OCI-LY7 (cell line): ENCODE data around the gene HHIP. TPM values are rescaled to one million over a fixed set of nuclear protein-coding genes. Genes with fewer than 3 reads are reported as not detected.

Source experiments
- BruUV-seq: library from RNA; stranded (reverse); fragments of 400-500 nt; replicated peaks from 2 replicates; lab custom pipeline; 2021; lab: Mats Ljungman, UMichigan
- CTCF ChIA-PET: fragments of 300-600 bp; sonication (Branson Sonifier 250); formaldehyde crosslinking; loops from one replicate; lab custom pipeline; 2022; ENCODE audit warnings: antibody characterized with exemption; ENCODE audit not compliant: unreplicated experiment; lab: Charles Lee
- POLR2A ChIA-PET: fragments of 300-600 bp; sonication (Branson Sonifier 250); formaldehyde crosslinking; loops from one replicate; lab custom pipeline; 2022; ENCODE audit warnings: antibody characterized with exemption; lab: Charles Lee
- DNase-seq: peaks from one replicate; pipeline ENCODE4 v3.0.0-alpha.2; 2015; ENCODE audit warnings: low spot score
- H2AFZ ChIP-seq: fragments of 200-600 bp; sonication (generic), shearing (Covaris generic); 2 replicates; pipeline ENCODE4 v1.6.1; 2014; ENCODE audit warnings: mild to moderate bottlenecking, antibody characterized with exemption, low read length, moderate library complexity
- H3K27ac ChIP-seq: fragments of 200-600 bp; sonication (generic); 2 replicates; pipeline ENCODE4 v1.5.1; 2014; ENCODE audit warnings: mixed run types, low read depth, mild to moderate bottlenecking, moderate library complexity, low read length, inconsistent platforms; ENCODE audit not compliant: poor library complexity, severe bottlenecking
- H3K36me3 ChIP-seq: fragments of 200-600 bp; sonication (generic); 2 replicates; pipeline ENCODE4 v1.6.1; 2014; ENCODE audit warnings: mild to moderate bottlenecking, antibody characterized with exemption, low read length, moderate library complexity, mixed read lengths; ENCODE audit not compliant: insufficient read depth
- H3K4me1 ChIP-seq: fragments of 200-600 bp; sonication (generic); 2 replicates; pipeline ENCODE4 v1.5.1; 2014; ENCODE audit warnings: mild to moderate bottlenecking, low read length; ENCODE audit not compliant: insufficient read depth, poor library complexity, severe bottlenecking
- H3K4me2 ChIP-seq: fragments of 200-600 bp; sonication (generic); 2 replicates; pipeline ENCODE4 v1.6.1; 2014; ENCODE audit warnings: mild to moderate bottlenecking, low read length
- H3K4me3 ChIP-seq: fragments of 200-600 bp; sonication (generic); 2 replicates; pipeline ENCODE4 v1.5.1; 2014; ENCODE audit warnings: mild to moderate bottlenecking, low read depth, low read length; ENCODE audit not compliant: poor library complexity, severe bottlenecking
- H3K79me2 ChIP-seq: fragments of 200-600 bp; sonication (generic); 2 replicates; pipeline ENCODE4 v1.6.1; 2016; ENCODE audit warnings: low read depth, mild to moderate bottlenecking, low read length, moderate library complexity, mixed read lengths; ENCODE audit not compliant: insufficient read depth
- H3K9me2 ChIP-seq: fragments of 200-600 bp; sonication (generic); 2 replicates; pipeline ENCODE4 v1.6.1; 2016; ENCODE audit warnings: mild to moderate bottlenecking, low read length, mixed read lengths; ENCODE audit not compliant: insufficient read depth
- H3K9me3 ChIP-seq: fragments of 200-600 bp; sonication (generic); 2 replicates; pipeline ENCODE4 v1.6.1; 2014; ENCODE audit warnings: mild to moderate bottlenecking, mixed run types, low read length, mixed read lengths
- H4K20me1 ChIP-seq: fragments of 200-600 bp; sonication (generic); 2 replicates; pipeline ENCODE4 v1.6.1; 2014; ENCODE audit warnings: mild to moderate bottlenecking, antibody characterized with exemption, low read length, moderate library complexity, mixed read lengths; ENCODE audit not compliant: insufficient read depth
- CTCF ChIP-seq: fragments of 200-600 bp; sonication (generic); conservative IDR thresholded peaks from 2 replicates; pipeline ENCODE4 v1.5.1; 2014; ENCODE audit warnings: mild to moderate bottlenecking, antibody characterized with exemption, low read length, moderate library complexity, mixed read lengths
- EZH2phosphoT487 ChIP-seq: fragments of 200-600 bp; sonication (generic); IDR thresholded peaks from 2 replicates; pipeline ENCODE4 v1.6.1; 2018; ENCODE audit warnings: low read depth, borderline replicate concordance, mild to moderate bottlenecking, mixed run types, antibody characterized with exemption, low read length, moderate library complexity, mixed read lengths
- intact Hi-C: fragments of 100-400 bp; cut with micrococcal nuclease; formaldehyde crosslinking; loops from one replicate; pipeline ENCODE4 v1.10.0; 2022; ENCODE audit not compliant: unreplicated experiment
- total RNA-seq, 2 experiments: library from RNA; depleted of rRNA in 1 of 2; stranded (reverse); fragments of >200 nt in 1 of 2; shearing (Covaris generic) in 1 of 2; gene quantifications; 2 replicates each; pipeline ENCODE4 v1.2.3, GENCODE V29; 2014 to 2022

HHIP gene
- total RNA-seq, 2 experiments from 2014 or later, result not detected

- ChIA-PET CTCF (no interaction called here), POLR2A (no interaction called here)
- Histone ChIP-seq H3K79me2 (no peaks in the 10 kb centered on the region), H3K9me2 (no peaks in the 10 kb centered on the region), H4K20me1 (no peaks in the 10 kb centered on the region), H3K4me2 (no peak overlapping the region), H3K4me1 (no peaks in the 10 kb centered on the region), H2AFZ (no peak overlapping the region), H3K4me3 (no peak overlapping the region), H3K9me3 (no peaks in the 10 kb centered on the region), H3K36me3 (no peaks in the 10 kb centered on the region), H3K27ac (no peak overlapping the region)
- TF ChIP-seq EZH2phosphoT487 (no peak), CTCF (no peak)
- intact Hi-C loops, result no loop called here
- no TSS peak for BruUV-seq
- DNase-seq, result no peak
These were observed 4.5 kb downstream of the HHIP start for GRCh38 chr4:144650311-144651005.

GRCh38 chr4:144653781-144654545 lies 8.0 kb downstream of the HHIP start:
- Histone ChIP-seq H2AFZ (no peak overlapping the region), H4K20me1 (no peaks in the 10 kb centered on the region), H3K9me2 (no peaks in the 10 kb centered on the region), H3K4me1 (no peaks in the 10 kb centered on the region), H3K4me2 (no peak overlapping the region), H3K79me2 (no peaks in the 10 kb centered on the region), H3K9me3 (no peaks in the 10 kb centered on the region), H3K4me3 (no peak overlapping the region), H3K36me3 (no peaks in the 10 kb centered on the region), H3K27ac (no peak overlapping the region)
- ChIA-PET POLR2A (no interaction called here), CTCF (no interaction called here)
- no peak for DNase-seq
- intact Hi-C loops, result no loop called here
- no peak for TF ChIP-seq EZH2phosphoT487
- TF ChIP-seq CTCF, result no peak
- BruUV-seq, result no TSS peak

- no peaks in the 10 kb centered on the region for H4K20me1 ChIP-seq
- TF ChIP-seq CTCF (no peak), EZH2phosphoT487 (no peak)
- no peak overlapping the region for H3K27ac ChIP-seq
- H3K36me3 ChIP-seq, result no peaks in the 10 kb centered on the region
- intact Hi-C loops, result no loop called here
- no peaks in the 10 kb centered on the region for H3K4me1 ChIP-seq
- H3K9me3 ChIP-seq, result no peaks in the 10 kb centered on the region
- no peaks in the 10 kb centered on the region for H3K79me2 ChIP-seq
- no peaks in the 10 kb centered on the region for H3K9me2 ChIP-seq
- ChIA-PET POLR2A (interaction anchor here (0.6 kb wide), 1 partner anchor 292 kb away, joined by 3 read pairs; no protein-coding TSS in a partner anchor), CTCF (no interaction called here)
- H3K4me2 ChIP-seq, result no peak overlapping the region
- H3K4me3 ChIP-seq, result no peak overlapping the region
- H2AFZ ChIP-seq, result no peak overlapping the region
- BruUV-seq, result no TSS peak
- DNase-seq, result no peak
These were observed 9.5 kb downstream of the HHIP start for GRCh38 chr4:144655491-144655890.
